Measurements from ENCODE around the gene C5orf24.

DNA sequence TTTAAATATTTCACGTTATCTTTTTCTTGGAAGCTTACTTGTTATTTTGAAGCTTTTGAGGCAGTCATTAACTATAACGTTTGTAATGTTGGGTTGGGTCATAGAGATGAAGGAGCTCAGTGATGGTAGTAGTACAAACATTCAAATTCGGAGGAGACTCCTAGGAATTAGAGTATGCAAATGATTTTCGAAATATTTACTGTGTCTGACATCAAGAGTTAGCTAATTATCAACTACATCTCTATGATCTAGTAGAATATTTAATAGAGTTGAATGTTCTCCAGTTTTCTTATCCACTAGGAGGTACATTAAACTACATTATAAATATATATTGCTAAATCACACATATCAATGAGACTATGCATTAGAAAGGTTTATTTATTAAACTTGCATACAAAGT is 28.8 kb upstream of the C5orf24 start:
- no peak for TF ChIP-seq POLR2A (IDR thresholded peaks at IDR 0.05)
- TF ChIP-seq, protein P1, sequence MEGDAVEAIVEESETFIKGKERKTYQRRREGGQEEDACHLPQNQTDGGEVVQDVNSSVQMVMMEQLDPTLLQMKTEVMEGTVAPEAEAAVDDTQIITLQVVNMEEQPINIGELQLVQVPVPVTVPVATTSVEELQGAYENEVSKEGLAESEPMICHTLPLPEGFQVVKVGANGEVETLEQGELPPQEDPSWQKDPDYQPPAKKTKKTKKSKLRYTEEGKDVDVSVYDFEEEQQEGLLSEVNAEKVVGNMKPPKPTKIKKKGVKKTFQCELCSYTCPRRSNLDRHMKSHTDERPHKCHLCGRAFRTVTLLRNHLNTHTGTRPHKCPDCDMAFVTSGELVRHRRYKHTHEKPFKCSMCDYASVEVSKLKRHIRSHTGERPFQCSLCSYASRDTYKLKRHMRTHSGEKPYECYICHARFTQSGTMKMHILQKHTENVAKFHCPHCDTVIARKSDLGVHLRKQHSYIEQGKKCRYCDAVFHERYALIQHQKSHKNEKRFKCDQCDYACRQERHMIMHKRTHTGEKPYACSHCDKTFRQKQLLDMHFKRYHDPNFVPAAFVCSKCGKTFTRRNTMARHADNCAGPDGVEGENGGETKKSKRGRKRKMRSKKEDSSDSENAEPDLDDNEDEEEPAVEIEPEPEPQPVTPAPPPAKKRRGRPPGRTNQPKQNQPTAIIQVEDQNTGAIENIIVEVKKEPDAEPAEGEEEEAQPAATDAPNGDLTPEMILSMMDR (IDR thresholded peaks at IDR 0.05): no peak

Measured in right lobe of liver (tissue), 4 donors.